Kidney glomerular epithelial cell (primary cell): ENCODE data around the gene SNRPB.

Experiments
- DNase-seq: peaks from one replicate; lab custom pipeline; 2025; lab: John Stamatoyannopoulos, UW

Gene SNRPB

GRCh38 chr20:2473516-2473915, 2.9 kb upstream of the SNRPB start:
- peak; percentile 17 for DNase-seq

- DNase-seq: no peak
Measured at GRCh38 chr20:2469991-2470422, 582 bp downstream of the SNRPB start.

- no peak for DNase-seq
Measured at GRCh38 chr20:2468581-2469407, 1.8 kb downstream of the SNRPB start.

GRCh38 chr20:2467412-2467811, 3.2 kb downstream of the SNRPB start:
- DNase-seq: no peak

GRCh38 chr20:2465100-2465499, 5.5 kb downstream of the SNRPB start:
- DNase-seq: no peak

- no peak for DNase-seq
Measured at GRCh38 chr20:2463616-2464365, 6.8 kb downstream of the SNRPB start.

GRCh38 chr20:2462484-2462883, 8.1 kb downstream of the SNRPB start:
- no peak for DNase-seq

GRCh38 chr20:2460752-2461424, 9.7 kb downstream of the SNRPB start:
- no peak for DNase-seq

- no peak for DNase-seq
Measured at GRCh38 chr20:2459981-2460751, 10.4 kb downstream of the SNRPB start.

GRCh38 chr20:2458919-2459499, 11.6 kb downstream of the SNRPB start:
- DNase-seq: no peak

- DNase-seq: no peak
Measured at GRCh38 chr20:2455771-2456497, 14.7 kb downstream of the SNRPB start.

GRCh38 chr20:2453792-2454191, 16.8 kb downstream of the SNRPB start:
- DNase-seq: no peak

GRCh38 chr20:2451939-2452732, 18.5 kb downstream of the SNRPB start:
- DNase-seq: peak; percentile 53

- no peak for DNase-seq
Measured at GRCh38 chr20:2451422-2451821, 19.2 kb downstream of the SNRPB start.

- DNase-seq: no peak
Measured at GRCh38 chr20:2449386-2449785, 21.2 kb downstream of the SNRPB start.

- no peak for DNase-seq
Measured at GRCh38 chr20:2446845-2447244, 23.7 kb downstream of the SNRPB start.

GRCh38 chr20:2431185-2431584, 39.4 kb downstream of the SNRPB start:
- no peak for DNase-seq

- no peak for DNase-seq
Measured at GRCh38 chr20:2430538-2430937, 40.1 kb downstream of the SNRPB start.

GRCh38 chr20:2429051-2429450, 41.5 kb downstream of the SNRPB start:
- DNase-seq: no peak

- peak; percentile 11 for DNase-seq
Measured at GRCh38 chr20:2421247-2421646, 49.3 kb downstream of the SNRPB start.
